Measurements from ENCODE around the gene ADD2.

DNA sequence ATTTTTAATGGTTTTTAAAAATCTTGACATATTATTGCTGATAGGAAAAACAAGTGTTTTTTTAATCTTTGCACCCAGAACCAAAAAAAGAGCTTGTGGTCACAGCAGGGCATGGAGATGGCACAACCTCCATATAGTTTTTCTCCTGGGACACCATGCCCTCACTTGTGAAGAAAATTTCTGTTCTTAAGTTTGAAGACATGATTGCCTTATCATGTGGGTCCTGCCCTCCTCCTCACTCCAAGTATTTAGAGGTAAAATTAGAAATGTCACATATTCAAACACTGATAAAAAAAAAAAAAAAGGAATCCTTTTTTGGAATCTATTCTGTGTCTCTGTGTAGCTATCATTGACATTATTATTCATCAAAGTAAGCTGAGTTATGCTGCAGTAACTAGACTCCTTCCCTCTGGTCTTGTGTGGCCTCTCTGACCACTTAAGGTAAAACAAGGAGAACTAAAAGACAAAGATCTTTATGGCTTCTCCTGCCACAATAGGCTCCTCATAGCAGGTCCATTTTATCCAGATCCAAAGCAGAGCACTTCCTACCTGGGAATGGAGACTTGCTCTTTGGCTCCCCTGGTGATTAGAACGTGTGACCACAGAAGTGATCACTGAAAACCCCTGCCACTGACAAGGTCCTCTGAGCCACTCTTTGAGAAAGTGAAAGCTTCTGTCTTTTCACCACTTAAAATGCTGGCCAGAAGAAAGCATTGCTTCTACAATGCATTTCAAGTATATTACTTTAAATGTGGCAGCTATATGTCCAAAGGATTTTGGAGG is 19.8 kb downstream of the ADD2 start:
- TF ChIP-seq, protein P1, sequence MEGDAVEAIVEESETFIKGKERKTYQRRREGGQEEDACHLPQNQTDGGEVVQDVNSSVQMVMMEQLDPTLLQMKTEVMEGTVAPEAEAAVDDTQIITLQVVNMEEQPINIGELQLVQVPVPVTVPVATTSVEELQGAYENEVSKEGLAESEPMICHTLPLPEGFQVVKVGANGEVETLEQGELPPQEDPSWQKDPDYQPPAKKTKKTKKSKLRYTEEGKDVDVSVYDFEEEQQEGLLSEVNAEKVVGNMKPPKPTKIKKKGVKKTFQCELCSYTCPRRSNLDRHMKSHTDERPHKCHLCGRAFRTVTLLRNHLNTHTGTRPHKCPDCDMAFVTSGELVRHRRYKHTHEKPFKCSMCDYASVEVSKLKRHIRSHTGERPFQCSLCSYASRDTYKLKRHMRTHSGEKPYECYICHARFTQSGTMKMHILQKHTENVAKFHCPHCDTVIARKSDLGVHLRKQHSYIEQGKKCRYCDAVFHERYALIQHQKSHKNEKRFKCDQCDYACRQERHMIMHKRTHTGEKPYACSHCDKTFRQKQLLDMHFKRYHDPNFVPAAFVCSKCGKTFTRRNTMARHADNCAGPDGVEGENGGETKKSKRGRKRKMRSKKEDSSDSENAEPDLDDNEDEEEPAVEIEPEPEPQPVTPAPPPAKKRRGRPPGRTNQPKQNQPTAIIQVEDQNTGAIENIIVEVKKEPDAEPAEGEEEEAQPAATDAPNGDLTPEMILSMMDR (IDR thresholded peaks at IDR 0.05), result no peak
- no peak for TF ChIP-seq POLR2A (IDR thresholded peaks at IDR 0.05)

Measured in adrenal gland (tissue), 5 donors.